H1 (cell line): Measurements from ENCODE around the gene CDR2. TPM values are rescaled to one million over a fixed set of nuclear protein-coding genes. Genes with fewer than 3 reads are reported as not detected.
A peak's percentile ranks its signal among the peaks of the same experiment; 100 is the strongest.

Experiments
- CTCF ChIA-PET: fragments of 300-600 bp; sonication (Branson Sonifier 250); formaldehyde crosslinking; loops from one replicate; lab custom pipeline; 2021; ENCODE audit not compliant: partially characterized antibody; lab: Charles Lee
- POLR2A ChIA-PET: fragments of 300-600 bp; sonication (Branson Sonifier 250); formaldehyde crosslinking; loops from one replicate; lab custom pipeline; 2021; ENCODE audit warnings: inconsistent platforms; ENCODE audit not compliant: partially characterized antibody; lab: Charles Lee
- DNase-seq, 2 experiments: peaks; one replicate each; pipeline versions ENCODE4 v3.0.0 to v3.0.0-alpha.2; 2010 to 2022; ENCODE audit warnings: low spot score in 2 of 2, low read depth in 1 of 2, mixed read lengths in 1 of 2
- FAIRE-seq: peaks from 2 replicates; lab custom pipeline; 2011; peaks lifted over from hg19 to GRCh38; lab: Jason Lieb, UNC
- H2AFZ ChIP-seq: 2 replicates; pipeline ENCODE4 v1.8.1; 2012; ENCODE audit warnings: low read length, inconsistent platforms
- H2AK5ac ChIP-seq: 2 replicates; pipeline ENCODE4 v1.6.1; 2013; ENCODE audit warnings: low read depth, low read length
- H2BK120ac ChIP-seq: replicated peaks from 2 replicates; pipeline ENCODE3; 2013; ENCODE audit warnings: low read depth, low read length, inconsistent platforms
- H2BK12ac ChIP-seq: 2 replicates; pipeline ENCODE4 v1.6.1; 2013; ENCODE audit warnings: low read depth, low read length
- H2BK15ac ChIP-seq: 2 replicates; pipeline ENCODE4 v1.6.1; 2013; ENCODE audit warnings: low read length
- H2BK20ac ChIP-seq: 2 replicates; pipeline ENCODE4 v1.6.1; 2013; ENCODE audit warnings: low read length
- H2BK5ac ChIP-seq: 2 replicates; pipeline ENCODE4 v1.6.1; 2013; ENCODE audit warnings: low read depth, low read length
- H3K14ac ChIP-seq: 2 replicates; pipeline ENCODE4 v1.6.1; 2013; ENCODE audit warnings: inconsistent platforms; ENCODE audit not compliant: insufficient read length
- H3K18ac ChIP-seq: 2 replicates; pipeline ENCODE4 v1.6.1; 2013; ENCODE audit warnings: low read length; ENCODE audit errors: extremely low read depth
- H3K23ac ChIP-seq: 2 replicates; pipeline ENCODE4 v1.6.1; 2013; ENCODE audit warnings: inconsistent platforms; ENCODE audit not compliant: insufficient read length
- H3K23me2 ChIP-seq: 2 replicates; pipeline ENCODE4 v1.6.1; 2013; ENCODE audit warnings: low read depth, low read length
- H3K27ac ChIP-seq: 2 replicates; pipeline ENCODE4 v1.6.1; 2011; ENCODE audit warnings: low read depth, low read length, inconsistent platforms
- H3K27me3 ChIP-seq, 4 experiments: replicated peaks in 1 of 4; 1 replicate in 1 of 4; 2 replicates in 3 of 4; pipeline versions ENCODE4 v1.6.1 to v1.8.1; 2011 to 2013; ENCODE audit warnings: low read length in 3 of 4, mild to moderate bottlenecking in 3 of 4, inconsistent platforms in 2 of 4, mixed read lengths in 2 of 4, moderate library complexity in 1 of 4; ENCODE audit not compliant: control insufficient read depth in 3 of 4, insufficient read depth in 3 of 4; ENCODE audit errors: extremely low read depth in 1 of 4
- H3K36me3 ChIP-seq, 4 experiments: 2 replicates each; pipeline versions ENCODE4 v1.6.1 to v1.8.1; 2011 to 2013; ENCODE audit warnings: mild to moderate bottlenecking in 4 of 4, low read length in 3 of 4, moderate library complexity in 2 of 4, control low read depth in 1 of 4, inconsistent platforms in 1 of 4; ENCODE audit not compliant: insufficient read depth in 4 of 4, control insufficient read depth in 2 of 4
- H3K4ac ChIP-seq: replicated peaks from 2 replicates; pipeline ENCODE3; 2013; ENCODE audit warnings: low read length, low read depth, mixed read lengths, inconsistent platforms; ENCODE audit not compliant: insufficient read length
- H3K4me1 ChIP-seq, 4 experiments: replicated peaks in 1 of 4; 1 replicate in 1 of 4; 2 replicates in 3 of 4; pipeline versions ENCODE4 v1.6.1 to v1.8.1; 2011 to 2013; ENCODE audit warnings: low read length in 3 of 4, inconsistent platforms in 2 of 4, mixed read lengths in 1 of 4; ENCODE audit not compliant: insufficient read depth in 4 of 4, control insufficient read depth in 3 of 4
- H3K4me2 ChIP-seq, 2 experiments: 2 replicates each; pipeline versions ENCODE4 v1.6.1 to v1.8.1; 2011 to 2013; ENCODE audit warnings: low read depth in 2 of 2, low read length in 2 of 2, control low read depth in 1 of 2, inconsistent platforms in 1 of 2, mild to moderate bottlenecking in 1 of 2; ENCODE audit not compliant: insufficient read depth in 1 of 2
- H3K4me3 ChIP-seq, 4 experiments: fragments of 200-600, 300-600 bp in 1 of 4; sonication (generic), shearing (Covaris generic), sonication (Bioruptor Twin) in 1 of 4; 2 replicates each; pipeline versions ENCODE4 v1.5.1 to v1.8.1; 2011 to 2016; ENCODE audit warnings: low read length in 4 of 4, low read depth in 3 of 4, control low read depth in 2 of 4, inconsistent platforms in 2 of 4, mild to moderate bottlenecking in 2 of 4, mixed read lengths in 1 of 4, moderate library complexity in 1 of 4; ENCODE audit not compliant: insufficient read depth in 2 of 4; ENCODE audit errors: extremely low read depth in 1 of 4
- H3K56ac ChIP-seq: replicated peaks from 2 replicates; pipeline ENCODE3; 2013; ENCODE audit warnings: low read depth, mild to moderate bottlenecking, mixed read lengths, low read length, inconsistent platforms; ENCODE audit not compliant: insufficient read length
- H3K79me1 ChIP-seq: 2 replicates; pipeline ENCODE4 v1.6.1; 2013; ENCODE audit warnings: low read depth, low read length, control low read depth
- H3K79me2 ChIP-seq, 2 experiments: 2 replicates each; pipeline versions ENCODE4 v1.6.1 to v1.8.1; 2012 to 2013; ENCODE audit warnings: low read length in 2 of 2, mild to moderate bottlenecking in 2 of 2, inconsistent platforms in 1 of 2; ENCODE audit not compliant: insufficient read depth in 2 of 2, control insufficient read depth in 1 of 2
- H3K9ac ChIP-seq, 4 experiments: replicated peaks in 1 of 4; 1 replicate in 1 of 4; 2 replicates in 3 of 4; pipeline versions ENCODE4 v1.6.1 to v1.8.1; 2011 to 2013; ENCODE audit warnings: low read depth in 3 of 4, low read length in 3 of 4, control low read depth in 2 of 4, mild to moderate bottlenecking in 2 of 4, moderate library complexity in 2 of 4, inconsistent platforms in 1 of 4; ENCODE audit errors: extremely low read depth in 1 of 4
- H3K9me3 ChIP-seq, 2 experiments: 2 replicates each; pipeline versions ENCODE4 v1.6.1 to v1.8.1; 2012 to 2013; ENCODE audit warnings: mild to moderate bottlenecking in 2 of 2, moderate library complexity in 2 of 2, control low read depth in 1 of 2, inconsistent platforms in 1 of 2, low read depth in 1 of 2, low read length in 1 of 2, mixed read lengths in 1 of 2; ENCODE audit not compliant: insufficient read depth in 2 of 2
- H4K20me1 ChIP-seq, 2 experiments: replicated peaks in 1 of 2; 2 replicates each; pipeline versions ENCODE3 to v1.8.1; 2011 to 2013; ENCODE audit warnings: inconsistent platforms in 2 of 2, low read length in 2 of 2, mild to moderate bottlenecking in 1 of 2; ENCODE audit not compliant: insufficient read depth in 2 of 2, control insufficient read depth in 1 of 2
- H4K5ac ChIP-seq: 2 replicates; pipeline ENCODE4 v1.6.1; 2013; ENCODE audit warnings: low read length, low read depth, mixed read lengths, inconsistent platforms; ENCODE audit not compliant: insufficient read length
- H4K8ac ChIP-seq: 2 replicates; pipeline ENCODE4 v1.8.0; 2013; ENCODE audit warnings: mild to moderate bottlenecking, moderate library complexity, low read length, inconsistent platforms; ENCODE audit not compliant: insufficient read depth; ENCODE audit errors: extremely low read depth
- H4K91ac ChIP-seq: replicated peaks from 2 replicates; pipeline ENCODE3; 2013; ENCODE audit warnings: low read length, mixed read lengths, inconsistent platforms; ENCODE audit not compliant: insufficient read length
- EZH2 ChIP-seq: fragments of 200-600 bp; sonication (generic); IDR thresholded peaks from 2 replicates; pipeline ENCODE4 v1.7.1; 2012; ENCODE audit warnings: low read depth, mild to moderate bottlenecking, moderate library complexity, low read length, inconsistent platforms; ENCODE audit not compliant: severe bottlenecking
- GTF2F1 ChIP-seq: IDR thresholded peaks from 2 replicates; pipeline ENCODE4 v1.6.1; 2012; ENCODE audit warnings: low read depth, low read length, improper control_type of control experiment, borderline replicate concordance
- HDAC2 ChIP-seq, 2 experiments: fragments of 300-600 bp in 1 of 2; sonication (generic) in 1 of 2; IDR thresholded peaks; 2 replicates each; pipeline ENCODE4 v1.6.1; 2011 to 2012; ENCODE audit warnings: low read depth in 2 of 2, low read length in 2 of 2, mild to moderate bottlenecking in 2 of 2, moderate library complexity in 2 of 2, borderline replicate concordance in 1 of 2, inconsistent platforms in 1 of 2
- KDM5A ChIP-seq: fragments of 200-600 bp; IDR thresholded peaks from 2 replicates; pipeline ENCODE4 v1.7.1; 2012; ENCODE audit warnings: mild to moderate bottlenecking, low read length, inconsistent platforms, mixed read lengths
- NANOG ChIP-seq: IDR thresholded peaks from 2 replicates; pipeline ENCODE4 v1.6.1; 2011; ENCODE audit warnings: low read length, low read depth, mild to moderate bottlenecking, inconsistent platforms; ENCODE audit not compliant: insufficient read depth, poor library complexity, severe bottlenecking
- SAP30 ChIP-seq: fragments of 300-600 bp; sonication (generic); IDR thresholded peaks from 2 replicates; pipeline ENCODE4 v1.7.1; 2012; ENCODE audit warnings: low read length, moderate library complexity, mild to moderate bottlenecking, inconsistent platforms; ENCODE audit not compliant: insufficient read depth, insufficient replicate concordance
- SIN3A ChIP-seq, 2 experiments: IDR thresholded peaks in 1 of 2; conservative IDR thresholded peaks in 1 of 2; 2 replicates each; pipeline ENCODE4 v1.6.1; 2011 to 2012; ENCODE audit warnings: low read length in 2 of 2, improper control_type of control experiment in 1 of 2, low read depth in 1 of 2, mild to moderate bottlenecking in 1 of 2
- SIRT6 ChIP-seq: IDR thresholded peaks from one replicate; pipeline ENCODE4 v1.7.1; 2012; ENCODE audit warnings: low read length, inconsistent platforms
- SP2 ChIP-seq: IDR thresholded peaks from 2 replicates; pipeline ENCODE4 v1.6.1; 2012; ENCODE audit warnings: mild to moderate bottlenecking, low read length, inconsistent platforms
- YY1 ChIP-seq: IDR thresholded peaks from 2 replicates; pipeline ENCODE4 v1.6.1; 2011; ENCODE audit warnings: low read depth, mild to moderate bottlenecking, low read length
- WGBS, 2 experiments: shearing (Covaris generic) in 1 of 2; methylation state at CpG; one replicate each; pipeline versions ENCODE4 v1.1.6 to v1.1.7; 2013 to 2015; ENCODE audit warnings: low lambda C conversion rate in 2 of 2, mixed read lengths in 2 of 2, inconsistent platforms in 1 of 2, low coverage in 1 of 2, missing lambda C conversion rate in 1 of 2; ENCODE audit not compliant: insufficient replicate concordance in 2 of 2, insufficient coverage in 1 of 2, insufficient read length in 1 of 2; ENCODE audit errors: extremely low coverage in 1 of 2, missing lambda C conversion rate in 1 of 2; 5-methylcytosine and 5-hydroxymethylcytosine counted together
- polyA plus RNA-seq, 7 experiments: library from polyadenylated mRNA; depleted of rRNA in 3 of 7; stranded (reverse) in 5 of 7; unstranded in 2 of 7; fragments of >200 nt in 5 of 7; fragments of 200-250 nt in 2 of 7; gene quantifications; 1 replicate in 5 of 7; 2 replicates in 1 of 7; 4 replicates in 1 of 7; pipeline versions ENCODE4 v1.2.1 to v1.2.3, GENCODE V29; 2011 to 2013; ENCODE audit warnings: missing spikeins in 2 of 7, mixed read lengths in 2 of 7
- total RNA-seq: library from RNA; stranded (reverse); fragmentation: NEBNext Ultra II Directional; extraction: Animal tissue kit (Norgen Biotek cat#: 25700); gene quantifications from 2 replicates; pipeline ENCODE4 v1.2.1, GENCODE V29; 2021

CDR2 gene
- total and polyA plus RNA-seq, 2 of the 8 experiments (the other 6 are each of a cell fraction or from before 2014, with no cell fraction given), result 16.3 to 34.9 TPM

DNA sequence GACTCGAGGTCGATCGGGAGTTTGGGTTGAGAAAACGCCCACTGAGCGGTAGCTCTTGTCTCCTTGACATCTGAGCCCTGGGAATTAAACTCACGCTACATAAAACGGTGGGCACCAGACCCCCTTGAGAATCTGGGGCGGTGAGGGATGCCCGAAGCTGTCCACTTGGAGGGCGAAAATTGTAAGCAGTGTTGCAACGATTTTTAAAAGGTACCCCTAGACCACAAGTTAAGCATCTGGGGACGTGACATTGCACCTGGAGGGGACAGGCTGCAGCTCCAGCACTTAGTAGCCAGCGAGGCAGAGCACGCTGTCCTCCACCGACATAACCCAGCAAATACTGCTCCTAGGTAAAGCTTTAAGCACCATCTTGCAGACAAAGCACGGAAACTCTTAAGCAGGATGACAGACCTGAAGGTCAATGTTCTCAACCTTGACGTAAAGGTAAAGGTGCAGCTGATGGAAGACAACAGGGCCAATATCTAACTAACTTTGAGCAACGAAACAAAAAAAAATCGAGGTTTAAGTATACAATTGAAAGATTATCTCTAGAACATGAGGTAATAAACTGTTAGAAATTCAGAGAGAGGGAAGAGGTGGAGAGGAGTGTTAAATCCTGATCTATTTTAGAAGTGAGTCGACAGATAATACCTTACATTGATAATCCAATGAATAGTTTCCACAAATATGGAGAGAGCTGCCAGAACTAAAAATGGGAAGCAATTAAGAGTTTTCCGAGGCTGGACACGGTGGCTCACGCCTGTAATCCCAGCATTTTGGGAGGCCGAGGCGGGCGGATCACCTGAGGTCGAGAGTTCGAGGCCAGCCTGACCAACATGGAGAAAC lies 921 bp upstream of the CDR2 start:
- H4K8ac ChIP-seq, result no peak overlapping the region
- H2AFZ ChIP-seq, result 0 out of 2 replicates have a peak overlapping the region, but pooled peaks have one; percentile 1
- no peak overlapping the region for H3K23ac ChIP-seq
- H2BK5ac ChIP-seq, result peak overlapping the region; percentile 73
- H3K9me3 ChIP-seq, result no peaks in the 10 kb centered on the region
- no peak for FAIRE-seq
- H3K9ac ChIP-seq, result peak overlapping the region in 1 of 4 experiments; percentile 76; a peak in 2 of 7 replicates
- H3K4ac ChIP-seq, result no peak overlapping the region
- H3K4me1 ChIP-seq, result peaks cover 0 to 7% (median 7%) of the 10 kb centered on the region in 4 experiments; a peak in 5 of 7 replicates
- ChIA-PET CTCF (no interaction called here), POLR2A (interaction anchor here (0.6 to 2.3 kb wide), 7 partner anchors 11 to 50 kb away, joined by 3 to 8 read pairs (median 3); no protein-coding TSS in a partner anchor)
- H3K23me2 ChIP-seq, result peaks cover 13% of the 10 kb centered on the region
- no peak overlapping the region for H4K5ac ChIP-seq
- H2BK12ac ChIP-seq, result 0 out of 2 replicates have a peak overlapping the region, but pooled peaks have one; percentile 28
- H3K18ac ChIP-seq, result no peak overlapping the region
- peaks cover 7 to 31% of the 10 kb centered on the region in 2 experiments; a peak in 3 of 4 replicates for H3K79me2 ChIP-seq
- H4K91ac ChIP-seq, result no peak overlapping the region
- WGBS, 2 experiments, result 34% methylated on average over 28 of the region's 28 CpGs; no CpG with 5 or more reads in 1 of the 2 experiments
- H2BK20ac ChIP-seq, result no peak overlapping the region
- H4K20me1 ChIP-seq, result peaks cover 0 to 11% of the 10 kb centered on the region in 2 experiments
- peak overlapping the region; percentile 75 to 87 (median 86) for H3K4me3 ChIP-seq
- no peak overlapping the region for H2AK5ac ChIP-seq
- 0 out of 2 replicates have a peak overlapping the region, but pooled peaks have one; percentile 77 for H2BK15ac ChIP-seq
- no peaks in the 10 kb centered on the region; a peak in 1 of 8 replicates for H3K36me3 ChIP-seq
- no peak overlapping the region for H3K14ac ChIP-seq
- peaks cover 11% of the 10 kb centered on the region for H3K79me1 ChIP-seq
- H3K56ac ChIP-seq, result peak overlapping the region; percentile 70
- no peaks in the 10 kb centered on the region; a peak in 4 of 7 replicates for H3K27me3 ChIP-seq
- H3K4me2 ChIP-seq, result peak overlapping the region; percentile 78 to 99
- H3K27ac ChIP-seq, result peak overlapping the region; percentile 25; the same call in 1 of the 2 replicates
- DNase-seq, result no peak
- no peak overlapping the region for H2BK120ac ChIP-seq
- TF ChIP-seq YY1, result no peak
- no peak for TF ChIP-seq SIRT6
- no peak for TF ChIP-seq GTF2F1
- peak; percentile 21 for TF ChIP-seq EZH2
- TF ChIP-seq HDAC2 (IDR thresholded peaks at IDR 0.05; ENCODE audit: borderline replicate concordance in 1 of 2, low read depth in 2 of 2, low read length in 2 of 2), result 0 out of 4 replicates have a peak, but pooled peaks of 1 of the 2 experiments have one; percentile 55
- no peak for TF ChIP-seq KDM5A
- TF ChIP-seq SP2, result no peak
- no peak for TF ChIP-seq NANOG
- peak in 1 of 2 experiments; percentile 25; a peak in 1 of 4 replicates for TF ChIP-seq SIN3A (conservative IDR thresholded peaks at IDR 0.05 in 1 of 2, IDR thresholded peaks at IDR 0.05 in 1 of 2; ENCODE audit: low read depth in 1 of 2, low read length in 2 of 2)
- TF ChIP-seq SAP30, result peak; percentile 67
